ENCODE measurements around the gene GPR155. TPM values are rescaled to one million over a fixed set of nuclear protein-coding genes. Genes with fewer than 3 reads are reported as not detected.
"Not testable (repeated sequence)": the region's sequence is repeated elsewhere in the genome, so short reads cannot be mapped to it uniquely, and the experiment has no call there.

Gene GPR155
- total RNA-seq, 1 donor from 2014 or later, result 6.2 TPM

GRCh38 chr2:174431902-174432301 is 54.9 kb downstream of the GPR155 start:
- no peak for TF ChIP-seq CTCF (conservative IDR thresholded peaks at IDR 0.05)
- no peak overlapping the region for H3K27ac Mint-ChIP-seq
- H3K4me1 Mint-ChIP-seq (ENCODE audit: unreplicated experiment), result no peaks in the 10 kb centered on the region
- no peaks in the 10 kb centered on the region for H3K27me3 Mint-ChIP-seq
- H3K4me3 Mint-ChIP-seq, result no peak overlapping the region
- H3K36me3 Mint-ChIP-seq, result peaks cover 32% of the 10 kb centered on the region
- peaks cover 10% of the 10 kb centered on the region for H3K9me3 Mint-ChIP-seq
- no peak for DNase-seq (ENCODE audit: extremely low spot score, unreplicated experiment)

GRCh38 chr2:174430066-174430465 is 56.8 kb downstream of the GPR155 start:
- Mint-ChIP-seq H3K36me3 (peaks cover 32% of the 10 kb centered on the region), H3K4me3 (no peak overlapping the region), H3K27ac (no peak overlapping the region), H3K4me1 (ENCODE audit: unreplicated experiment) (no peaks in the 10 kb centered on the region), H3K9me3 (peaks cover 10% of the 10 kb centered on the region), H3K27me3 (no peaks in the 10 kb centered on the region)
- no peak for DNase-seq (ENCODE audit: extremely low spot score, unreplicated experiment)
- no peak for TF ChIP-seq CTCF (conservative IDR thresholded peaks at IDR 0.05)

GRCh38 chr2:174428214-174428613 is 58.6 kb downstream of the GPR155 start:
- no peak for TF ChIP-seq CTCF (conservative IDR thresholded peaks at IDR 0.05)
- no peak overlapping the region for H3K27ac Mint-ChIP-seq
- no peaks in the 10 kb centered on the region for H3K4me1 Mint-ChIP-seq (ENCODE audit: unreplicated experiment)
- H3K36me3 Mint-ChIP-seq, result peaks cover 30% of the 10 kb centered on the region
- no peak overlapping the region for H3K4me3 Mint-ChIP-seq
- peaks cover 10% of the 10 kb centered on the region for H3K9me3 Mint-ChIP-seq
- no peaks in the 10 kb centered on the region for H3K27me3 Mint-ChIP-seq
- DNase-seq (ENCODE audit: extremely low spot score, unreplicated experiment), result no peak

GRCh38 chr2:174412256-174412655 is 74.6 kb downstream of the GPR155 start:
- TF ChIP-seq CTCF (conservative IDR thresholded peaks at IDR 0.05), result no peak
- no peaks in the 10 kb centered on the region for H3K27me3 Mint-ChIP-seq
- no peak overlapping the region for H3K27ac Mint-ChIP-seq
- H3K4me3 Mint-ChIP-seq, result no peak overlapping the region
- H3K4me1 Mint-ChIP-seq (ENCODE audit: unreplicated experiment), result no peaks in the 10 kb centered on the region
- H3K36me3 Mint-ChIP-seq, result peaks cover 6% of the 10 kb centered on the region
- no peak for DNase-seq (ENCODE audit: extremely low spot score, unreplicated experiment)
- H3K9me3 Mint-ChIP-seq, result no peaks in the 10 kb centered on the region

DNA sequence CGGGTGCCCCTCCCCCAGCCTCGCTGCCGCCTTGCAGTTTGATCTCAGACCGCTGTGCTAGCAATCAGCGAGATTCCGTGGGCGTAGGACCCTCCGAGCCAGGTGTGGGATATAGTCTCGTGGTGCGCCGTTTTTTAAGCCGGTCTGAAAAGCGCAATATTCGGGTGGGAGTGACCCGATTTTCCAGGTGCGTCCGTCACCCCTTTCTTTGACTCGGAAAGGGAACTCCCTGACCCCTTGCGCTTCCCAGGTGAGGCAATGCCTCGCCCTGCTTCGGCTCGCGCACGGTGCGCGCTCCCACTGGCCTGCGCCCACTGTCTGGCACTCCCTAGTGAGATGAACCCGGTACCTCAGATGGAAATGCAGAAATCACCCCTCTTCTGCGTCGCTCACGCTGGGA is 76.8 kb downstream of the GPR155 start:
- H3K4me1 Mint-ChIP-seq (ENCODE audit: unreplicated experiment); H3K9me3 Mint-ChIP-seq; DNase-seq (ENCODE audit: extremely low spot score, unreplicated experiment); H3K27me3 Mint-ChIP-seq; H3K36me3 Mint-ChIP-seq: not testable (repeated sequence)
- H3K27ac Mint-ChIP-seq, result peak overlapping the region; percentile 87
- H3K4me3 Mint-ChIP-seq, result peak overlapping the region; percentile 83

- Mint-ChIP-seq H3K4me3 (no peak overlapping the region), H3K36me3 (peaks cover 13% of the 10 kb centered on the region), H3K27me3 (no peaks in the 10 kb centered on the region), H3K4me1 (ENCODE audit: unreplicated experiment) (no peaks in the 10 kb centered on the region), H3K27ac (no peak overlapping the region), H3K9me3 (no peaks in the 10 kb centered on the region)
- TF ChIP-seq CTCF (conservative IDR thresholded peaks at IDR 0.05), result no peak
- DNase-seq (ENCODE audit: extremely low spot score, unreplicated experiment), result no peak
Measured at GRCh38 chr2:174403628-174404027, 83.2 kb downstream of the GPR155 start.
